Pons (tissue), 1 donor: ENCODE data around the gene NFIA.

Experiments used
- DNase-seq: peaks from one replicate; pipeline ENCODE4 v3.0.0-alpha.2; 2016; ENCODE audit warnings: low spot score

NFIA gene

DNA sequence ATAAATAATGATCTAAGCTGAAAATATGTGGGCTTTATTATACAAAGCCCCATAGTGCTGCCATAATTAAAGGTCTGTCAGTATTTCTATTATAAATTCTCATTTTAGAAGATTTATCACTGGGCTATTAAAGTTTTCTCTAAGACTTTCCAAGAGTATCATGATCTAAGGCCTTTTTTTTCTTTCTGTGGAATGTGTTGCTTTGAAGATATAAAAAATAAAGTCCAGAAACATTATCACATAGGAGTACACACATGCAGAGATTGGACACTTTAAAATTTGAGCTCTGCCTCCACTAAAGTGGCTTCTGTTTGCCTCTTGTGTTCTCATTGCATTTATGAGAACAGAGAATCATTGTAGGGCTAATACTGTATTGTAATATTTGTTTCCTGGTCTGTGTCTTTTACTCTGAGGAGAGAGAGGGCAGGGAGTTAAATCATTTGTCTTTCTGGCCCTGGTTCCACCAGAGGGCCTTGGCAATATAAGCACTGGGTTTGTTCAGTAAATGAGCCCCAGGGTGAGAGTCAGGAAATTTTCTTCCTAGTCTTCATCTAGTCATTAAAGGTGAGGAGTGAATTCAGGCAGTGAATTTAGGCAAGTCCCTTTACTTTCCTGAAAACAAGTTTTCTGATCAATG is 70.2 kb downstream of the NFIA start:
- DNase-seq = peak; percentile 89

DNA sequence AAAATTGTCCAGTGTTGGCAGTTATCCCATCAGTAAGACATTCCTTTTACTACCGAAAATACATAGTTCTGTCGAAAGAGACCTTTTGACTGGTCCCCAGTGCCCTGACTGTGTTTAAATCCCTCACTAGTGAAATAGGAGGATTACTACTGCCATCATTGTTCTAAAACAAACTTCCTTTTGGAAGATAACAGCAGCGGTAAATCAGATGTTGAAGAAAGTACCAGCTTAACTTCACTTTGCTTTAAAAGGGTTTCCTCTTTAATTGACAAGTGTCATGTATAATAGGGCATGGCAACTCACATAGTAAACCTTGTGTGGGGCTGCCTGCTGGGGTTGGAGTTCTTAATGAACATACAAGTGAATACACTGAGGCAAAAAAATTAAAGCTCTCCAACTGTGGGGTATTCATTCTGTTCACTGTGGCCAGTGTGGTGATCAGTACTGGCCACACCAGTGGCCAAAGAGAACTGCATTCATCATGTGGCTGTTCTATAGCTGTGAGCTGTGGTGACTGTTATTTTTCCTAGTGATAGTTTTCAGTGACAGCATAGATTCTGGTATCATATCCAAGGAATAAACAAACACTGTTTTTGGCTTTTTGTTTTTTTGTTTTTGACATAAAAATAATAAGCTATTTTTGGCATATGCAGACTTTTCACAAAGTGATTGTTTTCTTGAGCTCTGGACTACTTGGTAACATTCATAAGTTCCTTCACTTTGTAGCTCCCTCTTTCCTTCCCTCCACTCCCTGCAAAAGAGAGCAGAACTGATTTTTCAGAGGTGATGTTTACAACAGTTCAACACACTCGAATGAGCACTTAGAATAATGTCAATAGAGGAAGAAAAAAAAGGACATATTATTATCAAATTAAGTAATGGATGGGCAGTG is 74.5 kb downstream of the NFIA start:
- DNase-seq = no peak

DNA sequence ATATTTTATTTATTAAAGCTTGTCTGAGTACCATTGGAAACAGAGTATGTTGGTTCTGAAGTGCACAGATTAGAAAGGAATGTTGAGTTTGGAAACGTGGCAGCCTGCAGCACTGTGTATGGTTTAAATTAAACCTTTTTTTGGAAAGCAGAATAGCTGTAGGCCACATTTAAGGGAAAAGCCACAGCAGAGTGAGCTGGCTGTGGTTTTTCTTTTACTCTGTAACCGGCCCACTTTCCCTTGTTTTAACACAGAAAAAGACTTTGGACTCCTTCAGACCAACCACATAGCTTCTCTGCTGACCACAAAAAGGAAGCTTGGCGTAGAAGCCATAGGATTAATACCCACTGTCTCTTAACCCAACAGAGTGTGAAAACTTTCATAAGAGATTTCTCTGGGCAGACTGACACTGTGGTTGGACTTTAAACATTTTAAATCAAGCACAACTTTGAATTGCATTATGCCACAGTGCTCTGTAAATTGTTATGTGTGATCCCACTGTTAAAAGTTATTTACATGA is 75.2 kb downstream of the NFIA start:
- peak; percentile 54 for DNase-seq

GRCh38 chr1:61158591-61158990 is 76.2 kb downstream of the NFIA start:
- no peak for DNase-seq

DNA sequence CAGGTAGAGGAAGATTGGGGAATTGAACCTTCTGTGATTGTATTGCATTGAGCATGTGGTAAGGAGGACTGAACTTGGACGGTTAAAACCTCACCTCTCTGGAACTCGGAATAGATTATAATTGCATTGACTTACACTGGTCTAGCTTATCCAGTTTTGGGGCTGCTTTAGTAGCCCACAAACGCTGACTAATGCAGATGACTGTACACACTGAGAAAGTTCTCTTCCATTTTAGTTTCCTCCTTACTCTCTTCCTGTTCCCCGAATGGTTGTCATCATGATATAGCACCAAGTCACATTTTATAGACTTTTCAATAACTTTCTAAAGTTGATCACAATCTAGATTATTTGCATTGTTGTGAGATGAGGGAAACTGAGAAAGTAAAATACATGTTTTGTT is 78.2 kb downstream of the NFIA start:
- no peak for DNase-seq

DNA sequence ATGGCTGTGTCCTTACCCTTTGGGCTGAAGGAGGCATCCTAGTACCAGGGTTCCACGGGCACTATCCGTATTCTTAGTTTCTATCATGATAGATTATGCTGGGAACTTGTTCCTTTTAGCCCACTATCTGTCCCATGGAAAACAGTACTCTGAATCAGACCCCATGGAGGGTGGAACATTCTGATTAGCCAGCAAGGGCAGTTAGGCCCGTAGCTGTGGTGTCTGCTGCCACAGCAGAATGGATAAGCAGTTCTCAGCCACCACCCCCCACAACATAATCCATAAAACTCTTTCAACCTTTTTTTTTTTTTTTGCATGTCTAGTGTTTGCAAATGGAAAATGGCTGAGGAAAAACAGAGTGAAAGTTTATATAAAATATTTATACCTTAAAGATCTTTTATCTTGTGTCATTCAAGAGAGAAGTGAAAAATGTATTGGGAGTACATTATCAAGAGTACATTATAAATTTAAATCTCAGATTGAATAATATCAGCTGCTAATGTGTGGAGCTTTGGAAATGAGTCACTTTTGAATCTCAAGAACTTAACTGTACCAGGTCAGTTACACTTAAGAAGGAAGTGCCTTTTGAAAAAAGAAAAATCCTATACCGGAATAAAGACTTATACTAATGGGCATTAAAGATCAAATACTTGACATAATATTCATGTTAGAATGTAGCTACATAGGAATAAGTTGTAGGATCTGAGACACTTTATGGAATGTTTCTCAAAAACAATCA is 80.3 kb downstream of the NFIA start:
- DNase-seq = no peak

DNA sequence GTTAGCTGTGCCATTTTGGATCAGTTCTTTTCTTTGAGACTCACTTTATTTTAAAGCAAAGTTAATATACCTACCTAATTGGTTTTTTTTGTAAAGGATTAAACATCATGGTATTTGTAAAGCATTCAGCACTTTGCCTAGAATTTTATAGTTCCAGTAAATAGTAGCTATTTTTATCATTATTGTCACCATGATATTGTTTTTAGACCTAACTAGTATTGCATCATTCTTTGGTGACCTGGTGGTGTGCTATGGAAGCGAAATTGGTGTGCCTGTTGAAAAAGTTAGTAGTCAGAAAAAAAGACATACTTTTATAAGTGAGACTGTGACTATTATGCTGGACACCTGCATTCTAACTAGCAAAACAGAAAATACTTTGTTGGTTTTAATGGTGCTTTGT is 81.0 kb downstream of the NFIA start:
- DNase-seq = no peak

- no peak for DNase-seq
Measured at GRCh38 chr1:61165402-61165801, 83.0 kb downstream of the NFIA start.

- no peak for DNase-seq
Measured at GRCh38 chr1:61167309-61167708, 84.9 kb downstream of the NFIA start.

DNA sequence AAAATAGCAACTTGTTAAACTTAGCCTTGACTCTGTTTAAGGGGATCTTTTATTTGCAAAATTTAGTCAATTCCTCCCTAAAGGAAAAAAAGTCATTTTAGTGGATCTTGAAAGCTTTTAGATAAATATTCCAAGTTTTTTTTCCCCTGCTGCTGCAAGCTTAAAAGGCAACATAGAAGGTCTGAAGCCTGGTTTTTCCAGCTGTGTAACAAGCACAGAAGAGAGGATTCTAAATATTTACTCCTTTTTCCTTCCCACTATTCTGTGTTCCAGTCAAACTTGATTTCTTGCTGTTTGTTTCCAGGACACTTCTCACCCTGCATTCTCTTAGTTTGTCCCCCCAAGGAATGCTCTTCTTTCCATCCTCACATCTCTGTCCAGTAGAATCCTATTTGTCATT is 86.7 kb downstream of the NFIA start:
- DNase-seq = no peak

DNA sequence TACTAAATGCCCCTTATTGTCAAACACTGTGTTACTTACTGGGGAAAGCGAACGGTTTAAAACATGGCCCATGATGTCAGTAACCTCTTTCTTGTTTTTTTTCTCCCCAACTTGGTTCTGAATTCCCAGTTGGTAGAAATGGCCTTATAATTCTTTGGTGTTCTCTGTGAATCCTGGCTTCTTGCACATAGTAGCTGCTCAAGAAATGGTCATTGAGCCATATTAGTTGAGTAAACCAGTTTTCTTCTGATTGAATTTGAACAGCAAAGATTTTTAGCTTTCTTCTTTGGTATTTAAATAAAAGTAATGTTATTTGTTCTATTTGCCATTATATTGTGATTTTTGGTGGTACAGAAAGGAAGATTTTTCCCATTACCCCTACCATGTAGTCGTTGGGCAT is 87.3 kb downstream of the NFIA start:
- no peak for DNase-seq

DNA sequence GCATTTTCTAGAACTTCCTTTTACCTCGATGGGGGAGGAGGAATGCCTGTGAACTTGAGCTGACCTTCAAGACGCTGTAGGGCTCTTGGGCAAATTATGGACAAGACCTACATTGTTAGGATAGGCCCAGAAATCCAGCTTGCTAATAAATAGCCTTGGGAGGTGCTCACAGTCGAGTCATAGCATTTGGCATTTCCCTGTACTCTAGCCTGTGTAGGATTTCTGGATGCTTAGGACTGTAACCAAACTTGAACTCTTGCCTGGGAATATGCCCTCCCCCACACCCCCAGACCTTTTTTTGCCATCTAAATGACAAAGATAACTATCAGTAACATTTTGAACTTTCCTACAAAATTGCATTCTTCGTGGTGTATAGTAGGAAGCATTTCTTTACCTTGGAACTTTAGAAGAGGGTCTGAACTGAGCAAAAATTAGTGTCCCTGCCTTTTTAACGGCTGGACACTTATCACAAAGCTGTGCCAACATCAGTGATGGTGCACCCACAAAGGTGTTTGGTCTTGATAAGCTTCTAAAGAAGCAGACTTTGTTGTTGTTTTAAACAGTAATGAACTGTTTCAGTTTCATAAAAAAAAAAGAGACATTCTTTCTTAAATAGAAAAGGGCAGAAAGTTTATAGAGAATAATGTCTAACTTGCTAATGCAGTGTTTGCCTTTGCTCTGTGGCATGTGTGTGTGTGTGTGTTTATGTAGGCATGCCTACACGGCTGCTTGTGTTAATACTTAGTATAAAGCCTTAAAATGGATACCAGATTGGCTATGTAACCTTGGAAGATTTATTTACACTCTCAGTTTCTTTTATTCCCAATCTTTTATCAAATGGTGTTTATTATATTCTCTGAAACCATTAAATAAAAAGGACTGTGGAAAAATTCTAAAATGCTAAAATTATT is 88.2 kb downstream of the NFIA start:
- DNase-seq = no peak

GRCh38 chr1:61171346-61171745 is 89.0 kb downstream of the NFIA start:
- no peak for DNase-seq

GRCh38 chr1:61171974-61172373 is 89.6 kb downstream of the NFIA start:
- no peak for DNase-seq

DNA sequence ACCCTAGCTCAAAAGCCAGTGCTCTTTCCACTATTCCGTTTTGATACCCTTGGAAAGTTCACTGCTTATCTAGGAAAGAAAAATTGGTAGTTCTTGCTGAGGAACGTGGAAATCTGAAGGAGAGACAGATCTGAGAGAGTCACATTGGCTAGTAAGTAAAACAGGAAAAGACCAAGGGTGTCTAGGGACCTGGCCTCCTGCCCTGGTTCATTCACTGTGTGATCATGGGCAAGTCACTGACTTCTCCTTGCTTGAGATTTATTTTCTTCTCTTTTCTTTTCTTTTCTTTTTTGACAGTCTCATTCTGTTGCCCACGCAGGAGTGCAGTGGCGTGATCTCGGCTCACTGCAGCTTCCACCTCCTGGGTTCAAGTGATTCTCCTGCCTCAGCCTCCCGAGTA is 90.8 kb downstream of the NFIA start:
- no peak for DNase-seq

GRCh38 chr1:61174060-61174795 is 91.9 kb downstream of the NFIA start:
- DNase-seq = no peak

DNA sequence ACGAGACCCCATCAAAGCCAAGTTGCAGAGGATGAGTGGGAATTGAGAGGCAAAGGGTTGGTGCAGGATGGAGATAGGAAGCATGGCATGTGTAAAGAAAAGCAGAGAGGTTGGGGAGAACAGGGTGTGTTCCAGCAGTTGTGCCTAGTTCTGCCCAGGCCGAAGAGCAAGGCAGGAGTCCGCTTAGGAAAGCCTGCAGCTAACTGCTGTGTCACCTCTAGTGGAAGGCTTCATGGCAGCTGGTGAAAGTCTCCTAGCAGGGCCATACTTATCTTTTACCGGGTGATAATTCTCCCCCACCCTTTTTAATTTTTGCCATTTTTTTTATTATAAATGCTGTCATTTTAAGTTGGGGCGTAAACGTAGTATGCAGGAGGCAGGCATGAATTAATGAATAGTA is 93.6 kb downstream of the NFIA start:
- DNase-seq = no peak

DNA sequence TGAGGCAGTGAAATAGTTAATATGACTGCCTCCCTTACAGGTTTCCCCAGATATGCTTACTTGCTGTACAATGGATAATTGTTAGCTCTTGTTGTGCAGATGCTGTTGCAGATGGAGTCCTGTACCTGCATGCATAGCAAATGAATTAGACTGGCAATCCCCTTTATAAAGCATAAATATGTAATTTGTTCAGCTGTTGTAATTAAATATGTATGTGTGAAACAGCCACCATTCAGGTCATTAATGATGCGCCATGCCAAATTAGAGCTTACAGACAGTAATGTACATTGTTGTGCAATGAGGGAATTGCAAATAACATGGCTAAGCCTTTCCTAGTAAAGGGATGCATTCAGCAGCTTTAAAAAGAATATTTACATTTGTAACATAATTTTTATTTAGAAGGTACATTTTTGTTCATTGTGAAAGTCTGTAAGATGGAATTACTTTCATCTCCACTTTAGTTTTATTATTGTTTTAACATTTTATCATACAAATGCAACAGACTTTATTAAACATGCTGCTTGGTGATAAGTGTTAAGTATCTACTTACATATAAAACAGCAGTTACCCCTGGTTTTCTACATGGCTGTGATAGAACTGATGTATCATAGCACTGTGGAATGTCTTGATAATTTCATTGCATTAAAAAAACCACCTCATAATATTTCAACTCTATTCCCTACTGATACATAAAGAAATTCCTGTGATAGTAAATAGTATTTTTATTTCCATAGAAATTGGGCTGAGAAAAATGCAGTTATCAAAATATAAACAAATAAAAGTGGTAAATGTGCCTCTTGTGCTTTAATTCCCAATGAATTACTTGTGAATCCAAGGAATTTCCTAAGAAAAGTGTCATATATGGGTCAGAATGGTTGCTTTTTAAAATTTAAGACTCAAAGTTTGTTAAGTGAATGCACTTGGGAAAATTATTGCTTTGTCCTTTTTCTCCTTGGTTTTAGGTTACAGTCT is 99.0 kb downstream of the NFIA start:
- no peak for DNase-seq

- peak; percentile 69 for DNase-seq
Measured at GRCh38 chr1:61182049-61182448, 99.7 kb downstream of the NFIA start.

DNA sequence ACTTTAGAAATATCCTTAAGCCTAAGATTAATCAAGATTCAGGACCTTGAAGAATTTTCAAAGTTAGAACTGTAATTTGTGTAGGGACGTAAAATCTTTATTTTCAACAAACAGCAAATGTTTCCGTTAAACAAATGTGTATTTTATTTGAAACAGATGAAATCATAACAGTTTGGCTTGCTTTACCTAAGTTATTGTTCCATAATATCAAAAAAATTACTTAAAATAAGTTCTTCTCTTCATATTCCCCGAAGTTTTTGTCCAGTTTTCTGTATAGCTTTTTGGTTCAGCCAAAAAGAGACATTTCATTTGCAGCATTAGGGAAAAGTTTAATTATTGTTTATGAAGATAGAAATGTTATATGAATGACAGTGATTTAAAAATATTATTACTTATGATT is 100.1 kb downstream of the NFIA start:
- no peak for DNase-seq
